Central memory CD8-positive, alpha-beta T cell (primary cell): ENCODE results near the gene HECTD4.

Experiments used
- ATAC-seq: fragments of 150-1000 bp; cut with Tn5 transposase; replicated peaks from 2 replicates; pipeline ENCODE4 v1.10.0; 2022; ENCODE audit warnings: mild to moderate bottlenecking, moderate FRiP score, moderate number of reproducible peaks; ENCODE audit not compliant: poor library complexity, severe bottlenecking; ENCODE audit errors: extremely low read depth
- DNase-seq, 2 donors: peaks; one replicate each; pipeline ENCODE4 v3.0.0; 2021; ENCODE audit warnings: low spot score in 2 of 2
- H3K27ac Mint-ChIP-seq: one replicate; pipeline ENCODE4 v1.8.0; 2022; ENCODE audit warnings: low read depth, mild to moderate bottlenecking, moderate library complexity, mixed read lengths
- H3K27me3 Mint-ChIP-seq: one replicate; pipeline ENCODE4 v1.8.0; 2022; ENCODE audit warnings: mixed read lengths
- H3K36me3 Mint-ChIP-seq: one replicate; pipeline ENCODE4 v1.8.0; 2022; ENCODE audit warnings: mild to moderate bottlenecking, moderate library complexity, mixed read lengths; ENCODE audit not compliant: insufficient read depth
- H3K4me1 Mint-ChIP-seq: one replicate; pipeline ENCODE4 v1.8.0; 2022; ENCODE audit warnings: mixed read lengths
- H3K4me3 Mint-ChIP-seq: one replicate; pipeline ENCODE4 v1.8.0; 2022; ENCODE audit warnings: mild to moderate bottlenecking, moderate library complexity, mixed read lengths
- H3K9me3 Mint-ChIP-seq: one replicate; pipeline ENCODE4 v1.8.0; 2022; ENCODE audit warnings: mixed read lengths

HECTD4 gene

GRCh38 chr12:112322882-112323547, 59.2 kb downstream of the HECTD4 start:
- Mint-ChIP-seq H3K36me3 (peaks cover 3% of the 10 kb centered on the region), H3K4me1 (peaks cover 20% of the 10 kb centered on the region), H3K27me3 (no peaks in the 10 kb centered on the region), H3K4me3 (no peak overlapping the region), H3K27ac (no peak overlapping the region), H3K9me3 (no peaks in the 10 kb centered on the region)
- ATAC-seq: no peak
- DNase-seq: no peak

- H3K27ac Mint-ChIP-seq: no peak overlapping the region
- no peak overlapping the region for H3K4me3 Mint-ChIP-seq
- no peaks in the 10 kb centered on the region for H3K9me3 Mint-ChIP-seq
- no peaks in the 10 kb centered on the region for H3K27me3 Mint-ChIP-seq
- ATAC-seq: no peak
- DNase-seq: no peak
- peaks cover 3% of the 10 kb centered on the region for H3K36me3 Mint-ChIP-seq
- H3K4me1 Mint-ChIP-seq: peaks cover 15% of the 10 kb centered on the region
These were observed 59.8 kb downstream of the HECTD4 start for GRCh38 chr12:112322441-112322840.

GRCh38 chr12:112321245-112321644, 61.0 kb downstream of the HECTD4 start:
- Mint-ChIP-seq H3K9me3 (no peaks in the 10 kb centered on the region), H3K36me3 (peaks cover 9% of the 10 kb centered on the region), H3K27me3 (no peaks in the 10 kb centered on the region), H3K4me1 (peaks cover 16% of the 10 kb centered on the region), H3K27ac (no peak overlapping the region), H3K4me3 (no peak overlapping the region)
- DNase-seq (no peak), ATAC-seq (no peak)

GRCh38 chr12:112319395-112319794, 62.8 kb downstream of the HECTD4 start:
- Mint-ChIP-seq H3K4me3 (no peak overlapping the region), H3K27me3 (no peaks in the 10 kb centered on the region), H3K9me3 (no peaks in the 10 kb centered on the region), H3K4me1 (peaks cover 17% of the 10 kb centered on the region), H3K36me3 (peaks cover 12% of the 10 kb centered on the region), H3K27ac (no peak overlapping the region)
- ATAC-seq (no peak), DNase-seq (no peak)

- ATAC-seq (no peak), DNase-seq (no peak)
- no peak overlapping the region for H3K27ac Mint-ChIP-seq
- H3K4me1 Mint-ChIP-seq: peaks cover 6% of the 10 kb centered on the region
- H3K4me3 Mint-ChIP-seq: no peak overlapping the region
- H3K9me3 Mint-ChIP-seq: no peaks in the 10 kb centered on the region
- peaks cover 17% of the 10 kb centered on the region for H3K36me3 Mint-ChIP-seq
- H3K27me3 Mint-ChIP-seq: no peaks in the 10 kb centered on the region
These were observed 64.8 kb downstream of the HECTD4 start for GRCh38 chr12:112317481-112317880.

- DNase-seq (no peak), ATAC-seq (no peak)
- Mint-ChIP-seq H3K27me3 (no peaks in the 10 kb centered on the region), H3K27ac (no peak overlapping the region), H3K4me1 (peaks cover 6% of the 10 kb centered on the region), H3K36me3 (peaks cover 23% of the 10 kb centered on the region), H3K4me3 (no peak overlapping the region), H3K9me3 (no peaks in the 10 kb centered on the region)
These were observed 67.2 kb downstream of the HECTD4 start for GRCh38 chr12:112314981-112315380.

- Mint-ChIP-seq H3K27me3 (no peaks in the 10 kb centered on the region), H3K36me3 (peaks cover 22% of the 10 kb centered on the region)
These were observed 72.4 kb downstream of the HECTD4 start for GRCh38 chr12:112309797-112310196.

GRCh38 chr12:112308652-112309051, 73.6 kb downstream of the HECTD4 start:
- Mint-ChIP-seq H3K4me1 (no peaks in the 10 kb centered on the region), H3K36me3 (peaks cover 24% of the 10 kb centered on the region), H3K27ac (no peak overlapping the region), H3K4me3 (no peak overlapping the region), H3K9me3 (no peaks in the 10 kb centered on the region), H3K27me3 (no peaks in the 10 kb centered on the region)
- ATAC-seq (no peak), DNase-seq (no peak)

More at GRCh38 chr12:112309797-112310196, 72.4 kb downstream of the HECTD4 start:
- no peaks in the 10 kb centered on the region for H3K4me1 Mint-ChIP-seq
- H3K4me3 Mint-ChIP-seq: no peak overlapping the region
- DNase-seq: no peak
- no peak for ATAC-seq
- no peak overlapping the region for H3K27ac Mint-ChIP-seq
- H3K9me3 Mint-ChIP-seq: no peaks in the 10 kb centered on the region

- Mint-ChIP-seq H3K4me1 (peaks cover 5% of the 10 kb centered on the region), H3K9me3 (no peaks in the 10 kb centered on the region), H3K27me3 (no peaks in the 10 kb centered on the region), H3K36me3 (peaks cover 26% of the 10 kb centered on the region), H3K27ac (no peak overlapping the region), H3K4me3 (no peak overlapping the region)
- DNase-seq: no peak
- no peak for ATAC-seq
These were observed 74.1 kb downstream of the HECTD4 start for GRCh38 chr12:112308161-112308560.

- H3K27ac Mint-ChIP-seq: no peak overlapping the region
- DNase-seq (no peak), ATAC-seq (no peak)
- H3K4me1 Mint-ChIP-seq: peaks cover 9% of the 10 kb centered on the region
- peaks cover 28% of the 10 kb centered on the region for H3K36me3 Mint-ChIP-seq
- no peaks in the 10 kb centered on the region for H3K9me3 Mint-ChIP-seq
- no peak overlapping the region for H3K4me3 Mint-ChIP-seq
- no peaks in the 10 kb centered on the region for H3K27me3 Mint-ChIP-seq
These were observed 74.8 kb downstream of the HECTD4 start for GRCh38 chr12:112307317-112308011.

- no peak for ATAC-seq
- Mint-ChIP-seq H3K27ac (peak overlapping the region; percentile 25), H3K9me3 (no peaks in the 10 kb centered on the region), H3K4me1 (peaks cover 9% of the 10 kb centered on the region), H3K27me3 (no peaks in the 10 kb centered on the region), H3K4me3 (no peak overlapping the region), H3K36me3 (peaks cover 25% of the 10 kb centered on the region)
- DNase-seq: no peak
These were observed 76.3 kb downstream of the HECTD4 start for GRCh38 chr12:112305951-112306350.

- H3K4me3 Mint-ChIP-seq: no peak overlapping the region
- peaks cover 9% of the 10 kb centered on the region for H3K4me1 Mint-ChIP-seq
- no peak for ATAC-seq
- no peak for DNase-seq
- peaks cover 25% of the 10 kb centered on the region for H3K36me3 Mint-ChIP-seq
- no peaks in the 10 kb centered on the region for H3K9me3 Mint-ChIP-seq
- H3K27me3 Mint-ChIP-seq: no peaks in the 10 kb centered on the region
- no peak overlapping the region for H3K27ac Mint-ChIP-seq
These were observed 77.8 kb downstream of the HECTD4 start for GRCh38 chr12:112304436-112304835.

- Mint-ChIP-seq H3K27me3 (no peaks in the 10 kb centered on the region), H3K36me3 (peaks cover 23% of the 10 kb centered on the region), H3K4me1 (peaks cover 9% of the 10 kb centered on the region), H3K9me3 (no peaks in the 10 kb centered on the region), H3K4me3 (no peak overlapping the region), H3K27ac (peak overlapping the region; percentile 95)
- ATAC-seq: no peak
- no peak for DNase-seq
These were observed 78.4 kb downstream of the HECTD4 start for GRCh38 chr12:112303799-112304198.
